ENCODE measurements around the gene CHST11.

CHST11 gene

DNA sequence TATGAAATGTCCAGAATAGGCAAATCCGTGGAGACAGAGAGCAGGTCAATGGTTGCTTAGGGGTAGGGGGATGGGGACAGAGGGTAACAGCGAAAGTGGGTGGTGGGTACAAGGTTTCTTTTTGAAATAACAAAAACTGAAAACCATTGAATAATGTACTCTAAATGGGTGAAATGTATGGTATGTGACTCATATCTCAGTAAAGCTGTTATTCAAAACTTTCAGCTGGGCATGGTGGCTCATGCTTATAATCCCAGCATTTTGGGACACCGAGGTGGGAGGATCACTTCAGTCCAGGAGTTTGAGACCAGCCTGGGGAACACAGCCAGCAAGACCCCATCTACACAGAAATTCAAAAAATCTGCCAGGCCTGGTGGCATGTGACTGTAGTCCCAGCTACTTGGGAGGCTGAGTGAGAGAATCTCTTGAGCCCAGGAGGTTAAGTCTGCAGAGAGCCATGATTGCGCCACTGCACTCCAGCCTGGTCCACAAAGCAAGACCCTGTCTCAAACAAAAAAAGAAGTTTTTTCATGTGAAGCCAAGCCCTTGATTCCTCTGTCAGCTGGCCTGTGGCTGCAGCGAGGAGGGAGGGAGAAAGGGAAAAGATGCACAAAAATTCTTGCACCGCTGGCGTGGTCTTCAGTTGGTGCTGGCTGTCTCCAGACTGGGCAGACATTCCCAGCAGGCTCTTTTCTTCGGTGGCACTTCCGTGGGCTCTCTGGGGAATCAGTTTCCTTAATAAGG lies 253.1 kb downstream of the CHST11 start:
- DNase-seq (ENCODE audit: low read depth in 1 of 2, low spot score in 1 of 2) = no peak

DNA sequence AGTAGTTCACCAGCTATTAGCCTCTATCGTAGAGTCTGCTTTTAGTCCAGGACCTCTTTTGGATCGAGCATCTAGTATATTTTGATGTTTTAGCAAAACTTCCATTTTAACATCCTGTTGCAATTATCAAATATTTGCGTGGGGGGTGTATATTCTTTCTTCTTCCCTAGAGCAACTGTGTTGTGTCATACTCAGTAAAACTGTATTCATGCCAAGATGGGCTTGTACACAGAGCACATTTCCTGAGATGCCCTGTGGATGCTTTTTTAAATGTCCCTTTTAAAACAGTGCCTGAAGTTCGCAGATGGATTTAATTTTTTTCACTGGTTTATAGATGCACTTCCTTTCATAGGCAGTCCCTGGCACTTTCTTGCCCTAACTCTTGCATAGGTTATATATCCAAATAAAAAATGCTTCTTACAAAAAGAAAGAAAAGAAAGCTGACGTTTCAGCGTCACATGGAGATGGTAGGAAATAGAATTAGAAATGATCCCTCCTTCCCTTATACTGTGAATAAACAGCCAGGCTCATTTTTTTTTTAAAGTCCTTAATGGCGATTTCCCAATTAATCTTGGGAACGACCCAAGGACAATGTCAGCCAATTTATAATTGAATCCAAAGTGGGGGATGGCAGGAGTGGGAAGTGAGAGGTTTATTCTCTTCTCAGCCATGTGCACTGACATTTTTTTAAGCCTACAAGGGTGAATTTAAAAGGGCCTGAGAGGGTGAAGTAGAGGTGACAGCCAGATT lies 254.4 kb downstream of the CHST11 start:
- DNase-seq (ENCODE audit: low read depth in 1 of 2, low spot score in 1 of 2) = no peak

DNA sequence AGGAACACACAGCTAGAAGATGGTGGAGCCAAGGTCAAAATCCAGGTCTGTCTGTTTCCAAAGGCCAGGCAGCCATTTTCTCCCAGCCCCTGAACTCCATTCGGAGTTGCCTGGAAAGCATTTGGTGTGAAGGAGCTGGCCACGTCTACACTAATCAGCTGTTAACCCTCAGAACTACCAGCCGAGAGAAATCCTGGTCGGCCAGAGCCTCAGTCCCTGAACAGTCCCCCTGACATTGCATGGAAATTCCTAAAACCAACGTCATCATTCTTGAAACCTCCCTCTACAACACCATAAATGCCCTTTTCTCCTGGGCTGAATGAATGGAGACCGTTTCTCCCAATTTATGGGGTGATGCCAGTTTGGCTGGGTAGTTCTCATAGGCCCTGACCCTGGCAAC lies 255.7 kb downstream of the CHST11 start:
- no peak for DNase-seq (ENCODE audit: low read depth in 1 of 2, low spot score in 1 of 2)

DNA sequence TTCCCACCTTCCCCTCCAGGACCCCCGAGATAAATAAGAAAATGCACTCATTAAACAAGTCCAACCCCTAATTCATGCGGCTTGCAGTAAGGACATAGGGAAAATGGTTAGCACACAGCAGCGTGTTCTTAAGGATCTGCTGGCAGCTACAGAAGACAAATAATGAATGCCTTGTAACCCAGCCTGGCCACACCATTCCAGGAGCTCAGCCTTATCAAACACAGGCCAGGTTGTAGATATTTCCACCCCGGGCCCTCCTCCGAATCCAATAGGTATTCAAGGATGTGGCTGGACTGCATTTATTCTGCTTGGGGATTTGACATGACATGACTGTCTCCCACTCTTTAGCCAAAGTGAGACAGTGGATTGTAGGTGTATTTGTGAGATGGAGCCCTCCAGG lies 256.2 kb downstream of the CHST11 start:
- no peak for DNase-seq (ENCODE audit: low read depth in 1 of 2, low spot score in 1 of 2)

DNA sequence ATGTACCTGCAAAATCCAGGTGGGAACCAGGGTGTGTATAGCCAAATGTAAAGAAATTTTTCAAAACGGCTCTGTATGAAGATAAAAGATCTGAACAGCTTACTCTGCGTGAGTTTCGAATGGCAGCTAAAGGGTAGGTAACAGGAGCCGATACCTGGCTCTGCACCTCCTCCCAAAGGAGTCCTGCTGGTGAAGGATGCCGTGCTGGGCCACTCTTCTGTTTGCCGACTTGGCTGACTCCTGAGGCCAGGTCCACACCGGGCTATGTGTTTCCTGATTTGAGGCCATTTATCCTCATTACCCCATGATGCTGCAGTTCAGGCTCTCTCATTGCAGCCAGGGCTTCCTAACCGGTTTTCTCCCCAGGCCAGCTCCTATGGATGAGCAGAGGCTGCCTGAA lies 256.7 kb downstream of the CHST11 start:
- no peak for DNase-seq (ENCODE audit: low read depth in 1 of 2, low spot score in 1 of 2)

DNA sequence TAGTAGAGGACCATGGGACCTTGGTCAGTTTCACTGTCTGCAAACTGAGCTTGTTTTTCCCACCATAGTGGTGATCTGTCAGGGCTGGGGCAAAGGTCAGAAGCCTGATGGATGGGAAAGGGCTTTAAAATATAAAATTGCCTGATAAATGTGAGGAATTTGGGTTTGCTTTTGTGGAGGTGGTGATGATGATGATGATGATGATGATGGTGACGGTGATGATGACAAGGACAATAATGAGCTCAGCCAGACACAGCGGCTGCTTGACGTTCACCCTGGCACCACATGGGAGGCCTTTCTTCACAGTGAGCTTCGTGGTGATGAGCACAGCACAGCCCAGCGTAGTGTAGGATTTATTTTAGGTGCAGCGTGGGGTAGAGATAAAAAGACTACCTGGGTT lies 257.6 kb downstream of the CHST11 start:
- DNase-seq (ENCODE audit: low read depth in 1 of 2, low spot score in 1 of 2) = no peak

DNA sequence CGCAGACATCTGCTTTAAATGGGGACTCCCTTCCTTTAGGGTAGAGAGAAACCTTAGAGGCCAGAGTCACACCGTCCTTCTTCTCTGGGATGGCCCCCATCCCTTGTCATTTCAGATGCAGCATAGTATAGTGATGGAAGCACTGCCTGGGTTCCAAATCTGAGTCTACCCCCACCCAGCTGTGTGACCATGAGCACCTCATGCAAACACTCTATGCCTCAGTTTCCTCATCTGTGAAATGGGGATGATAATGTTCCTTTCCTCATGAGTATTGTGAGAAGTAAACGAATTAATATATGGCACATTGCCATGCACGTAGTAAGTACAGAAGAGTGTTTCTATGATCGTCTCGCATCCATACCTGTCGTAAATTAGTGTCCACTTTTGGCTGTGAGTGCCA lies 259.4 kb downstream of the CHST11 start:
- no peak for DNase-seq (ENCODE audit: low read depth in 1 of 2, low spot score in 1 of 2)

DNA sequence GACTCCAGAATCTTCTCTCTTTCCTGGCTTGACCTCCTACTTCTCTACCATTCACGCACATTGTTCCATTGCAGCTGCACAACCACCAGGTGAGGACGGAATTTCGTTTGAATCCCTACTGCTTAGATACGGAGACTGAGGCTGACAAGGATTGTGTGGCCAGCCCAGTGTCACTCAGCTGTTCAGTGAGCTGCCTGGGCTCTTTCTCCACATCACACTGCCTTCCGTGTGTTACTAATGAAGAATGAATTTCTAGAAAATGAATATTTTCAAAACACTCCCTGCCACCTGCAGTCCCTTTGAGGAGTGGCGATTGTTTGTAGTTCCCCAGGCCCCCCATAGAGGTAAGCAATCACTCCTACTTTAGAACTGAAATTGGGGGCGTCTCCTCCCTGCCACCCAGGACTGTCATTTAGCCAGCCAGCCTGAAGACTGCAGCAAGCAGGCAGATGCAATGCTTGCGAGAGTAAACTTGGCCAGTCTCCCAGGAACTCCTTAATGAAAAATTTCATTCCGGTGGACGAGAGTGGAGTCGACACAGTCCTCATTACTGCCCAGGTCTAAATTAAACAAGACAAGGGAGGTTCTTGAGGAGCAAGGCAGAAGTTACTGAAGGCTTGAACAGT lies 261.7 kb downstream of the CHST11 start:
- no peak for DNase-seq (ENCODE audit: low read depth in 1 of 2, low spot score in 1 of 2)

DNA sequence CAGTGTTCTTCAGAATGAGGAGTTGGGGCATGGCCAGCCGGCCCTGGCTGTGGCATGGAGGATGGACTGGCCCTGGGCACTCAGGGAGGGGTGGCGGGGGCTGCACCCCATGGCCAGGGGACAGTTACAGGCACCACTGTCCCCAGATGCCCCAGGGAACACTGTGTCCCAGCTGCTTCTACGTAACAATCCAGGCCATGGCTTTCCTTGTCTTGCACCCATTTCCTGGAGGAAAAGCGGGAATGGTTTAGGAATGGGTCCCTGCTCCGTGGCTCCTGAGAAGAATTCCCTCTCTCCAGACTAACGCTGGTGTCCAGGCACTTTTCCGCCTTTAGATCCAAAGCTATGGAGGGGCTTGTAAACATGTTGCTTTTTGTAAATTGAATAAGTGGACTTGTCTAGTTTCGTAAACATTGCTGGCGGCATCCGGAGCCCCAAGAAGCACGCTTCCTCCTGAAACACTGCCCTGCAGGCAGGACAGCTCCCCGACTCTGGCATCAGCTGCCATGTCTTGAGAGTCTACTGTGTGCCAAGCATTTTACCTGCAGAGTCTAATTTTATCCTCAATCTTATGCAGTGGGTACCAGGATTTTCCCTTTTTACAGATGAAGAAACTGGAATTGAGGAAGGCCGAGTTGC lies 263.1 kb downstream of the CHST11 start:
- DNase-seq (ENCODE audit: low read depth in 1 of 2, low spot score in 1 of 2) = no peak

DNA sequence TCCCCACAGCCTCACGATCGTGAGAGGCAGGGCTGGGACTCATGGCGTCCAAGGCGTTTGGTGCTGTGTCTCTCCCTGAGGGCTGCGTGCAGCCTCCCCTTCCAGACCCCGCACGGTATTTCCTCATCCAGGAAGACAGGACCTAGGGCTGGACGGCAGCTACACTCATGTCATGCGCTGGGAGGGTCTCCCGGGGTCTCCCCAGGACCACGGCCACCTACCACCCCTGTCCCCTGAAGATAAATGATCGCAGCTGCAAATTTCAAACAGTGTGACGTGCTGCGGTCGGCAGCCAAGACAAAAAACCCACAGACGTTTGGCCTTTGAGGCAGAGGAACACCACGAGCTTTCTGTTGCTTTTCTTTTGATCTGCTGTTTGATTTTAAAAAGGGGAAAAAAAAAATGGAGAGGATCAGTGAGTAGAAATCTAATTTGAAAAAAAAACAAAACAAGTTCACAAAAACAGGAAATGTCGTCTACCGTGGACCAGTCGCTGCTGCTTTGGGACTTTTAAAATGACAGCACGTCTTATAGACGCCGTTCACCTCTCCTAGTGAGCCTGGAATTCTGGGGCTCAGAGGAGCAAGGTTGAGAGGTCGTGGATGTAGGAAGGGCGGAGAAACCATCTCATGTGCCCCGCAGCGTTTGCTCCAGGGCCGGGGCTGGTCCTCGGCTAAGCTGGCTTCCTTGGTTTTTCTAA lies 263.7 kb downstream of the CHST11 start:
- DNase-seq (ENCODE audit: low read depth in 1 of 2, low spot score in 1 of 2) = peak; percentile 35 to 41

DNA sequence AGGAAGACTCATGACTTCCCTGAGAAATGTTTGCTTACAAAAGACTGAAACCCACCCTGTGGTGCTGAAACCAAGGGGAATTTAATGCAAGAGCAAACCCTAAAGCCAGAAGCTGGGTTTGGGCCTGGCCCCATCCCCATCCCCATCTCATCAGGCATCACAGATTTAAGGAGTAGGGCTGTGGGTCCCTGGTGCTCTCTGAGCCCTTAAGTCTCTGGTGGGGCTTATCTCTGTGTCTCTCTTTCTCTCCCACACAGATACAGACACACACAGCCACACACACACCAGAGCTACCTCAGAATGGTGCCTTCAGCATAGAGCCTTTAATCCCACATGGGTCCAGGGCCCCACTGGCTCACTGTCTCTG lies 264.3 kb downstream of the CHST11 start:
- no peak for DNase-seq (ENCODE audit: low read depth in 1 of 2, low spot score in 1 of 2)

DNA sequence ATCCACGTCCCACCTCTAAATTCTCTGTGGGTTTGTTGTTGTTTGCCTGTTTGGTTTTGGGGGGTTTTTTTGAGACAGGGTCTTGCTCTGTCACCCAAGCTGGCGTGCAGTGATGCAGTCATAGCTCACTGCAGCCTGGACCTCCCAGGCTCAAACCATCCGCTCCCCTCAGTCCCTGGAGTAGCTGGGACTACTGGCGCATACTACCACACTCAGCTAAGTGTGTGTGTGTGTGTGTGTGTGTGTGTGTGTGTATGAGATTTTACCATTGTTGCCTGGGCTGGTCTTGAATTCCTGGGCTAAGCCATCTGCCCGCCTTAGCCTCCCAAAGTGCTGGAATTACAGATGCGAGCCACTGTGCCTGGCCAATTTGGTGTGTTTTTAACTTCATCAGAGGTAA lies 265.2 kb downstream of the CHST11 start:
- no peak for DNase-seq (ENCODE audit: low read depth in 1 of 2, low spot score in 1 of 2)

DNA sequence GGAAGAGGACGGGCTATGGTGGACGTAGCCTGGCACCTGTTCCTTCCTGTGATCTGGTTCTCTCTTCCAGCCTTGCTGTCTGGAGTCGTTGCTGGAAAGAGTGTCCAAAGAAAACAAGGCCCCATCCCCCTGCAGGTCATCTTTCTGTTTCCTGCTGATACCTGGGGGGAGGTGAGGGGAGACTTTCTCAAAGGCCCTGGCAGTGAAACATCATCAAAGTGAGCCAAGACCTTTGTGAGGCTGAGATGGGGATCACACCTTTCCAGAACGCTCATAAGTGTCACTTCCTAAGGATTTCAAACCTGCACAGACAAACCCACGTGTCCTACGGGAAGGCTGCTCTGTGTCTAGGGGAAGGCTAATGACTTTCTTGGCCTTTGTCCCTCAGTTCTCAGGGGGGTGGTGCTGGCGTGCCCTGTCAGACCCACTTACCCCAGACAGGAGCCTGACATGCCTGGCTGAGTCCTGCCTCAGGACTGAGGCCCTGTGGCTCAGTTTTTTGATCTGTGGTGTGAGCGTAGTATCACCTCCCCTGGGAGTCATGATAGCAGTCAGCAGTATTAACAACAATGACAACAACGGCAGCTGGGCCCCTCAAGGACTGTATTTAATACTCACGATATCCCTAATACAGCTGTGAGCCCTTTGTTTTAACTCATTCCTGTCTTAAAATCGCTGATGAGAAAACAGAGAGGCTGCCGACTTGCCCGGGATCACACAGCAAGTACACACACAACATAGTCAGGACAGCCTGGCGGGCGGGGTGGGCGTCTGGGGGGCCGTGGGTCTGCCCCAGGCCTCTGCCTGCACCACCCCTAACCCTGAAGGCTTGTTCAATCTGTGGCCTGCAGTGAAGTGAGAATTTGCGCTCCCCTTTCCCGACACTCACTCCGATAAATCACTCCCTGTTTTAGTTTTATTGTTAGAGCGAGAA lies 266.1 kb downstream of the CHST11 start:
- DNase-seq (ENCODE audit: low read depth in 1 of 2, low spot score in 1 of 2) = no peak

DNA sequence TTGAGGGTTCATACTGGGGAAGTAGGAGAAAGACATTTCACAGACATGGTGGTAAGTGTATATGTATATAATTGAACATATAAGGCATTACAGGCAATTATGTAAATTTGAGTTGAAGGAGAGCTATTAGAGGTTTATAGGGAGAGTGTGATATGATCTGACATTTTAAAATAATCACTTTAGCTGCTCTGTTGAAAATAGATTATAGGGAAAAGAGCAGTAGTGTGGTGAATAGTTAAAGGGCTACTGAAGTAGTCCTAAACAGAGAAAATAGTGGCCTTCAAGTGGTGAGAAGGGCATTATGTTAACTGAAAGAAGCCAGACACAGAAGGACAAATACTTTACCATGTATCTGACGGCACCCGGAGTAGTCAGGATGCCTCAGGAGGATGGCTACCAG lies 267.1 kb downstream of the CHST11 start:
- DNase-seq (ENCODE audit: low read depth in 1 of 2, low spot score in 1 of 2) = no peak

DNA sequence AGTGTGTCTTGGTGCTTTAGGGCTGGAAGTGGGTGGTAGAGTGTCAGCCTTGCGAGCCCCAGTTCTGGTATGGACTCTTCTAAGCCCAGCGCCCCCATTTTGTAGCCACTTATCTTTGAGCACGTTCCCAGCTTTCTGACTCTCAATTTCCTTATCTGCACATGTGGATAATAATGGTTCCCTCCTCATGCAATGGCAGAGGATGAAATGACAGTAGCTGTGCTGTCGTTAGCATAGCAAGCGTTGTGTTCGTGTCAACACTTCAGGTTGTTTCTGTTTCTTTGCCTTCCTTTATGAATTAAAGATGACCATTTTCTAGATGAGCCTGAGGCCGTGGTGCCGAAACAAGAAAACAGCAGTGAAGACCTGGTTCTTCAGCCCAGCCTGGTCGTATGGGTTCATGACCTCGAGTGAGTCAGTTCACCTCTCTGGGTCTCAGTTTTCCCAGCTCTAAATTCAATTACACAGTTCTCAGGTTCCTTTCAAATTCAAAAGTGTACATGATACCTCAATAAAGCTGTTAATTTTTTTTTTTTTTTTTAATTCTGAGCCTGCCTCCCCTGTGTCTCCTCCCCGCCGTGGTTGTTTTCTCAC lies 268.3 kb downstream of the CHST11 start:
- DNase-seq (ENCODE audit: low read depth in 1 of 2, low spot score in 1 of 2) = no peak

DNA sequence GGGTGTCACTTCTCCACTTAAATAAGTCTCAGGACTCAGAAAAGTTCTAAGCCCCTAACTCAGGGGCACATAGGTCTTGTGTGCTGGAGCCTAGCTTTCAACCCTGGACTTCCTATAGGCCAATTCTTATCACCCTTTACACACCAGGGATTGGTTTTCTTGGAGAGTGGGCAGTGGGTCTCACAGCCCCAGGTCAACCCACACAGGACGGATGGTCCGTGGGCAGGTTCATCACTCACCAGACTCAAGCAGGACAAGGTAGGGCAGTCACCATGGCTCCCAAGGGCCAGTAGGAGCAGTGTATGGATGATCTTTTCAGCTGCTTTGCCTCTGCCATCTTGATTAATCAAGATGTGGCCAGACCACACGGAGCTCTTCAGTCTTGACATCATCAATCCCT lies 268.9 kb downstream of the CHST11 start:
- no peak for DNase-seq (ENCODE audit: low read depth in 1 of 2, low spot score in 1 of 2)

DNA sequence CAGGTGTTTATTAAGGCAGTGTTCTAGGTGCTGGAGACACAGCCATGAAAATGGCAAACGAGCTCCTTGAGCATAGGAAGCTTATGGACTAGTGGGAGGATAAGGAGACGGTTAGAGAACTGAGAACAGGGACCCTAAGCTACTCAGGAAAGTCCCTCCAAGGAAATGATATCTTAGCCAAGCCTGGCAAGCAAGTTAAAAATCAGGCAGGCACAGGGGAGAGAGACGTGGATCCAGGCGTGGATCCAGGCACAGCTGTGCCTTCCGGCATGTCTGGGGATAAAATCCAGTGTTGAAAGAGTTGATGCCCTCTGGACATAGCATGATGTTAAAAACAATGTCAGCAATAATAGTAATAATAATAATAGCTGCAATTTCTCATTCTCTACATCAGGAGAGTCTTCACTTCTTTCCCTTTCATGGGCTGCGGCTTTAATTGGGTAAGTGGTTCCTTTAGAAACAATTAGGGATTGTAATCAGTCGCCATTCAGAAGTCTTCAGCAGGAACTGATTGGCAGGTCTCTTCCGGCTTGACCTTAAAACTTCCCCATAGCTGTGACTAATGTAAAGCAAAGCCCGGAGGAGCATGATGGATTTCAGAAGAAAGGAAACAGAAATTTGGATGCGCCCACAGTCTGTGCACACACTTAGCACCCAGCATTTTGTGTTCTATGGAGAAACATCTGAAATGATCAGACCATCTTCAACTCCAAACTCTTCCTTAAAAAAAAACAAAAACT lies 271.1 kb downstream of the CHST11 start:
- DNase-seq (ENCODE audit: low read depth in 1 of 2, low spot score in 1 of 2) = no peak

DNA sequence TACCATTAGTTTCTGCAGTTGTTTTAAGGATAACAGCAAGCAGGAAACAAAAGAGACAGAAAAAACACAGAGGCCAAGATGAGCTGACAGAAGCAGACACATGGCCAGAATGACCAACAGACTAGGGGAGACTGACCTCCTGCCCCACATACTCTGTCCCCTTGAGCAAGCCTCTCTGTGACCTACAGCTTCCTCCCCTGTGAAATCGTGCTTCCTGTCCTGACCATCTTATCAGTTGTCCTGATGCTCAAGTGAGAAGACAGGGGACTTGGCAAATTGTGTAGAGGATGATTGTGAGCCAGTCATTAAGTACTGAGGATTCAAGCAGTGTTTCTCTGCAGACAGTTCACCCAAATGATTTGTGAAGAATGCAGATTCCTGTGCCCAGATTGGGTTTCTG lies 272.3 kb downstream of the CHST11 start:
- DNase-seq (ENCODE audit: low read depth in 1 of 2, low spot score in 1 of 2) = no peak
